GM23248 (cell line): ENCODE data around the gene SYNPR.
"Not testable (repeated sequence)": the region's sequence is repeated elsewhere in the genome, so short reads cannot be mapped to it uniquely, and the experiment has no call there.

Experiments
- EZH2 ChIP-seq: fragments of 200-600 bp; sonication (generic); IDR thresholded peaks from 2 replicates; pipeline ENCODE4 v1.6.1; 2018; ENCODE audit warnings: antibody characterized with exemption, mild to moderate bottlenecking; ENCODE audit not compliant: insufficient read depth, poor library complexity, severe bottlenecking
- EZH2phosphoT487 ChIP-seq: fragments of 200-600 bp; sonication (generic); IDR thresholded peaks from 2 replicates; pipeline ENCODE4 v1.6.1; 2018; ENCODE audit warnings: antibody characterized with exemption, moderate library complexity, mild to moderate bottlenecking, low read depth; ENCODE audit not compliant: insufficient read depth

DNA sequence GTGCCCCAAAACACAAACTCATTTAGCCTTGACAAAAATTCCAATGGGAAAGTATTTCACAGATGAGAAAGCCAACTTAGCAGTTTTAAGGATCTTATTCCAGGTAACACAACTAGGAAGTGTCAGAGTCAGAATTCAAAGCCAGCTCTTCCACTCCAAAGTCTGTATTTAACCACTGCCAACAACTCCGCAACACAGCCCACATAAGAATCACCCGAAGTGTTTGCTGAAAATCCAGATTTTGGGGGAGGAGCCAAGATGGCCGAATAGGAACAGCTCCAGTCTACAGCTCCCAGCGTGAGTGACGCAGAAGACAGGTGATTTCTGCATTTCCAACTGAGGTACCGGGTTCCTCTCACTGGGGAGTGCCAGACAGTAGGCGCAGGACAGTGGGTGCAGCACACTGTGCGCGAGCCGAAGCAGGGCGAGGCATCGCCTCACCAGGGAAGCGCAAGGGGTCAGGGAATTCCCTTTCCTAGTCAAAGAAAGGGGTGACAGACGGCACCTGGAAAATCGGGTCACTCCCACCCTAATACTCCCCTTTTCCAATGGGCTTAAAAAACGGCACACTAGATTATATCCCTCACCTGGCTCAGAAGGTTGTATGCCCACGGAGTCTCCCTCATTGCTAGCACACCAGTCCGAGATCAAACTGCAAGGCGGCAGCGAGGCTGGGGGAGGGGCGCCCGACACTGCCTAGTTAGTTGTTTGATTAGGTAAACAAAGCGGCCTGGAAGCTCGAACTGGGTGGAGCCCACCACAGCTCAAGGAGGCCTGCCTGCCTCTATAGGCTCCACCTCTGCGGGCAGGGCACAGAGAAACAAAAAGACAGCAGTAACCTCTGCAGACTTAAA is 367.0 kb downstream of the SYNPR start:
- not testable (repeated sequence) for TF ChIP-seq EZH2, EZH2phosphoT487
